ENCODE results near the gene SLAIN1.

DNA sequence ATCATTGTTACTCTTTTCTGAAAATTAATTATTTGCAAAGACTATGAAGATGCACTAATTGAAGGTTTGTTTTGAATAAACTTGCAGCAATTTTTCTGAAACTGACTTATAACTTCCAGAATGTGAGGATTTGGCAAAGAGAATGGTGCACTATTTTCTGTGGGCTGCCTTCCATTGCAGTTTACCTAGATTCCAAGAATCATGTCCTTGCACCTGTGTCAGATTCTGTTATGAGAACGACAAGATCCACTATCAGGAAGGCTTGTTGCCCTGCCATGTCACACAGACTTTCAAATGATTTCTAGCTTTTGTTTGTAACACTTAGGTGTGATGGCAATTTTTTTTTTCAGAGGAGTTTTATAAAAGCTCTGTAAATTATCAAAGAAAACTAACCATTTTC is 5.6 kb upstream of the SLAIN1 start:
- TF ChIP-seq POLR2A (IDR thresholded peaks at IDR 0.05; ENCODE audit: low read length) (no peak), GATA1 (IDR thresholded peaks at IDR 0.05; ENCODE audit: low read depth, low read length) (no peak)

Data from erythroblast (primary cell).